T-cell (primary cell): ENCODE data around the gene ABCA13. TPM values are rescaled to one million over a fixed set of nuclear protein-coding genes. Genes with fewer than 3 reads are reported as not detected.

Experiments
- ATAC-seq, 4 experiments: fragments of 200-7000 bp in 3 of 4; fragments of 150-1000 bp in 1 of 4; cut with Tn5 transposase; replicated peaks in 1 of 4; 1 replicate in 3 of 4; 2 replicates in 1 of 4; pipeline ENCODE4 v1.10.0; 2021; ENCODE audit warnings: moderate library complexity in 3 of 4, mild to moderate bottlenecking in 2 of 4, moderate number of reproducible peaks in 1 of 4
- CTCF ChIA-PET, 2 donors: fragments of 300-600 bp; sonication (Branson Sonifier 250); formaldehyde crosslinking; loops; one replicate each; lab custom pipeline; 2022; ENCODE audit warnings: antibody characterized with exemption in 2 of 2; lab: Charles Lee
- POLR2A ChIA-PET, 2 donors: fragments of 300-600 bp; sonication (Branson Sonifier 250); formaldehyde crosslinking; loops; one replicate each; lab custom pipeline; 2022; ENCODE audit warnings: antibody characterized with exemption in 2 of 2; lab: Charles Lee
- DNase-seq, 35 experiments: peaks; one replicate each; pipeline versions ENCODE4 v3.0.0 to v3.0.0-alpha.2; 2013 to 2023
- H3K27ac ChIP-seq: one replicate; pipeline ENCODE4 v1.5.1; 2013; ENCODE audit warnings: low read length
- H3K27me3 ChIP-seq, 2 experiments: replicated peaks in 1 of 2; 1 replicate in 1 of 2; 2 replicates in 1 of 2; pipeline versions ENCODE4 v1.6.1 to v1.7.0; 2013; ENCODE audit warnings: low read length in 1 of 2, mixed read lengths in 1 of 2; ENCODE audit not compliant: control insufficient read depth in 2 of 2, insufficient read depth in 2 of 2; ENCODE audit errors: extremely low read depth in 1 of 2
- H3K36me3 ChIP-seq, 2 donors: 1 replicate in 1 of 2; 2 replicates in 1 of 2; pipeline versions ENCODE4 v1.6.1 to v1.7.0; 2013; ENCODE audit warnings: low read length in 1 of 2; ENCODE audit not compliant: control insufficient read depth in 2 of 2, insufficient read depth in 1 of 2; ENCODE audit errors: extremely low read depth in 1 of 2
- H3K4me1 ChIP-seq, 2 experiments: 1 replicate in 1 of 2; 2 replicates in 1 of 2; pipeline versions ENCODE4 v1.6.1 to v1.7.0; 2013; ENCODE audit warnings: low read length in 2 of 2, mixed read lengths in 1 of 2; ENCODE audit not compliant: insufficient read depth in 2 of 2, control insufficient read depth in 1 of 2; ENCODE audit errors: extremely low read depth in 1 of 2
- H3K4me3 ChIP-seq, 2 donors: 1 replicate in 1 of 2; 2 replicates in 1 of 2; pipeline versions ENCODE4 v1.5.1 to v1.7.0; 2013; ENCODE audit warnings: mild to moderate bottlenecking in 2 of 2, low read length in 1 of 2, moderate library complexity in 1 of 2; ENCODE audit not compliant: control insufficient read depth in 1 of 2; ENCODE audit errors: extremely low read depth in 1 of 2
- H3K9me3 ChIP-seq: 2 replicates; pipeline ENCODE4 v1.7.0; 2013
- H3K27ac Mint-ChIP-seq, 2 donors: one replicate each; pipeline ENCODE4 v1.8.0; 2020 to 2021; ENCODE audit warnings: mild to moderate bottlenecking in 2 of 2, mixed read lengths in 2 of 2
- H3K27me3 Mint-ChIP-seq, 2 donors: one replicate each; pipeline ENCODE4 v1.8.0; 2021 to 2022; ENCODE audit warnings: mixed read lengths in 2 of 2
- H3K36me3 Mint-ChIP-seq: one replicate; pipeline ENCODE4 v1.8.0; 2021; ENCODE audit warnings: mixed read lengths
- H3K4me1 Mint-ChIP-seq, 3 donors: one replicate each; pipeline ENCODE4 v1.8.0; 2020 to 2022; ENCODE audit warnings: mixed read lengths in 3 of 3, mild to moderate bottlenecking in 1 of 3
- H3K4me3 Mint-ChIP-seq, 3 donors: one replicate each; pipeline ENCODE4 v1.8.0; 2020 to 2022; ENCODE audit warnings: mild to moderate bottlenecking in 3 of 3, mixed read lengths in 3 of 3, moderate library complexity in 3 of 3
- H3K9me3 Mint-ChIP-seq, 3 donors: one replicate each; pipeline ENCODE4 v1.8.0; 2020 to 2022; ENCODE audit warnings: mixed read lengths in 3 of 3
- WGBS: methylation state at CpG from one replicate; pipeline ENCODE4 v1.1.5; 2013; ENCODE audit warnings: missing lambda C conversion rate; ENCODE audit not compliant: insufficient coverage; 5-methylcytosine and 5-hydroxymethylcytosine counted together
- total RNA-seq, 35 experiments: library from RNA in 6 of 35; stranded (reverse) in 6 of 35; fragments of 120-200 nt in 1 of 35; gene quantifications; one replicate each; pipeline versions ENCODE4 v1.2.1 to v1.2.4 and lab custom pipeline; 2013 to 2026

Gene ABCA13
- total RNA-seq, 5 donors from 2014 or later (not counting 1 experiment from before 2014, with no cell fraction given) = 0.22 TPM; not detected in 4

- H3K27me3 ChIP-seq = no peaks in the 10 kb centered on the region
- no peaks in the 10 kb centered on the region for H3K36me3 Mint-ChIP-seq
- H3K9me3 ChIP-seq = no peaks in the 10 kb centered on the region
- no peak overlapping the region for H3K4me3 Mint-ChIP-seq
- ChIA-PET POLR2A (no interaction called here), CTCF (no interaction called here)
- WGBS = no CpG with 5 or more reads among the region's 1 CpG
- no peaks in the 10 kb centered on the region for H3K27me3 Mint-ChIP-seq
- DNase-seq (no peak), ATAC-seq (no peak)
- H3K27ac Mint-ChIP-seq = no peak overlapping the region
- H3K4me3 ChIP-seq = no peak overlapping the region
- H3K36me3 ChIP-seq = no peaks in the 10 kb centered on the region
- H3K27ac ChIP-seq = no peak overlapping the region
- peaks cover 6 to 7% (median 7%) of the 10 kb centered on the region in 3 donors for H3K9me3 Mint-ChIP-seq
- no peaks in the 10 kb centered on the region for H3K4me1 Mint-ChIP-seq
- no peaks in the 10 kb centered on the region for H3K4me1 ChIP-seq
Observed at GRCh38 chr7:48540746-48541145, 369.5 kb downstream of the ABCA13 start.

GRCh38 chr7:48548667-48549066 lies 377.4 kb downstream of the ABCA13 start:
- no peaks in the 10 kb centered on the region for H3K9me3 ChIP-seq
- no peak overlapping the region for H3K27ac ChIP-seq
- Mint-ChIP-seq H3K9me3 (peaks cover 0 to 5% (median 5%) of the 10 kb centered on the region in 3 donors), H3K4me3 (no peak overlapping the region), H3K27me3 (no peaks in the 10 kb centered on the region), H3K36me3 (no peaks in the 10 kb centered on the region), H3K27ac (no peak overlapping the region), H3K4me1 (no peaks in the 10 kb centered on the region)
- CTCF ChIA-PET = no interaction called here
- ATAC-seq (no peak), DNase-seq (no peak)
- no peak overlapping the region for H3K4me3 ChIP-seq
- no peaks in the 10 kb centered on the region for H3K36me3 ChIP-seq
- POLR2A ChIA-PET = no interaction called here
- no peaks in the 10 kb centered on the region for H3K4me1 ChIP-seq
- no peaks in the 10 kb centered on the region for H3K27me3 ChIP-seq
- 100% methylated on average over 2 of the region's 2 CpGs for WGBS

GRCh38 chr7:48551652-48552051 lies 380.4 kb downstream of the ABCA13 start:
- Mint-ChIP-seq H3K4me3 (no peak overlapping the region), H3K4me1 (no peaks in the 10 kb centered on the region), H3K9me3 (peaks cover 6 to 15% (median 7%) of the 10 kb centered on the region in 3 donors), H3K27ac (no peak overlapping the region), H3K36me3 (no peaks in the 10 kb centered on the region), H3K27me3 (no peaks in the 10 kb centered on the region)
- DNase-seq = no peak
- ATAC-seq = no peak
- no peak overlapping the region for H3K4me3 ChIP-seq
- no peaks in the 10 kb centered on the region for H3K4me1 ChIP-seq
- no peak overlapping the region for H3K27ac ChIP-seq
- no peaks in the 10 kb centered on the region for H3K36me3 ChIP-seq
- ChIA-PET CTCF (no interaction called here), POLR2A (no interaction called here)
- H3K27me3 ChIP-seq = no peaks in the 10 kb centered on the region
- no peaks in the 10 kb centered on the region for H3K9me3 ChIP-seq

- no peak overlapping the region for H3K27ac Mint-ChIP-seq
- H3K36me3 Mint-ChIP-seq = no peaks in the 10 kb centered on the region
- no peak overlapping the region for H3K27ac ChIP-seq
- H3K9me3 Mint-ChIP-seq = peaks cover 0 to 4% (median 0%) of the 10 kb centered on the region in 3 donors
- WGBS = 100% methylated on average over 1 of the region's 1 CpG
- H3K9me3 ChIP-seq = no peaks in the 10 kb centered on the region
- H3K4me1 ChIP-seq = no peaks in the 10 kb centered on the region
- no peak overlapping the region for H3K4me3 ChIP-seq
- no peaks in the 10 kb centered on the region for H3K4me1 Mint-ChIP-seq
- ChIA-PET POLR2A (interaction anchor here in 1 of 2 donors (0.6 kb wide), 1 partner anchor 14 kb away, joined by 3 read pairs; no protein-coding TSS in a partner anchor), CTCF (no interaction called here)
- DNase-seq (no peak), ATAC-seq (no peak)
- H3K36me3 ChIP-seq = no peaks in the 10 kb centered on the region
- H3K4me3 Mint-ChIP-seq = no peak overlapping the region
- H3K27me3 ChIP-seq = no peaks in the 10 kb centered on the region
- H3K27me3 Mint-ChIP-seq = no peaks in the 10 kb centered on the region
Observed at GRCh38 chr7:48563334-48563733, 392.1 kb downstream of the ABCA13 start.

GRCh38 chr7:48575516-48575915 lies 404.3 kb downstream of the ABCA13 start:
- Histone ChIP-seq H3K27ac (no peak overlapping the region), H3K36me3 (no peaks in the 10 kb centered on the region), H3K9me3 (no peaks in the 10 kb centered on the region), H3K4me1 (no peaks in the 10 kb centered on the region), H3K27me3 (no peaks in the 10 kb centered on the region), H3K4me3 (no peak overlapping the region)
- Mint-ChIP-seq H3K4me1 (no peaks in the 10 kb centered on the region), H3K4me3 (no peak overlapping the region), H3K36me3 (no peaks in the 10 kb centered on the region), H3K27ac (no peak overlapping the region), H3K9me3 (peaks cover 0 to 4% (median 0%) of the 10 kb centered on the region in 3 donors), H3K27me3 (no peaks in the 10 kb centered on the region)
- WGBS = no CpG with 5 or more reads among the region's 2 CpGs
- no peak for ATAC-seq
- DNase-seq = no peak
- CTCF ChIA-PET = no interaction called here
- POLR2A ChIA-PET = no interaction called here

- no peak overlapping the region for H3K27ac Mint-ChIP-seq
- H3K27me3 Mint-ChIP-seq = no peaks in the 10 kb centered on the region
- Histone ChIP-seq H3K27me3 (no peaks in the 10 kb centered on the region), H3K4me1 (no peaks in the 10 kb centered on the region), H3K36me3 (no peaks in the 10 kb centered on the region), H3K4me3 (no peak overlapping the region), H3K27ac (no peak overlapping the region), H3K9me3 (no peaks in the 10 kb centered on the region)
- H3K9me3 Mint-ChIP-seq = no peaks in the 10 kb centered on the region
- H3K36me3 Mint-ChIP-seq = no peaks in the 10 kb centered on the region
- no peak for ATAC-seq
- CTCF ChIA-PET = no interaction called here
- no peak overlapping the region for H3K4me3 Mint-ChIP-seq
- DNase-seq = no peak
- POLR2A ChIA-PET = no interaction called here
- H3K4me1 Mint-ChIP-seq = no peaks in the 10 kb centered on the region
Observed at GRCh38 chr7:48587475-48587874, 416.2 kb downstream of the ABCA13 start.

GRCh38 chr7:48594349-48594748 lies 423.1 kb downstream of the ABCA13 start:
- no peaks in the 10 kb centered on the region for H3K4me1 Mint-ChIP-seq
- no peak for ATAC-seq

More at GRCh38 chr7:48594349-48594748, 423.1 kb downstream of the ABCA13 start:
- 100% methylated on average over 1 of the region's 2 CpGs for WGBS
- CTCF ChIA-PET = no interaction called here
- H3K36me3 Mint-ChIP-seq = no peaks in the 10 kb centered on the region
- Histone ChIP-seq H3K9me3 (no peaks in the 10 kb centered on the region), H3K36me3 (no peaks in the 10 kb centered on the region), H3K27ac (no peak overlapping the region), H3K4me1 (no peaks in the 10 kb centered on the region), H3K27me3 (no peaks in the 10 kb centered on the region), H3K4me3 (no peak overlapping the region)
- no peak overlapping the region for H3K4me3 Mint-ChIP-seq
- POLR2A ChIA-PET = no interaction called here
- H3K27me3 Mint-ChIP-seq = no peaks in the 10 kb centered on the region
- no peak overlapping the region for H3K27ac Mint-ChIP-seq
- H3K9me3 Mint-ChIP-seq = peaks cover 0 to 5% (median 0%) of the 10 kb centered on the region in 3 donors
- no peak for DNase-seq
